ENCODE results near the gene DNAJC17.

DNA sequence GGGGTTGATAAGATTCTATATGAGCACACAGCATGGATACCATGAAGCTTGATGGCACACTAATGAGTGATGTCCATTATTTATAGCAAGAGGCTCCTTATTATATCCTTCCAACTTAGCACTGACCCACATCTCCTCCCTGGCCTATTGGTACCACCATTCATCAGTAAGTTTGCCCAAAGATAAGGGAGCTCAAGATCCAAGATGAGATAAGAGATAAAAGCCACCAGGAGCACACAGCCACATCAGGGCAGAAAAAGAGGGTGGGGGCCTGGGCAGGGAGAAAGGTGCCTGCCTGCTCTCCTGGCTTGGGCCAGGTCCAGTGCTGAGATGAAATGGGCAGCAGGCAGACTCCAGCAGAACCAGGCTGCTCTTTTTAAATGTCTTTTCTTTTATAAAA is 25.6 kb upstream of the DNAJC17 start:
- TF ChIP-seq, protein P1, sequence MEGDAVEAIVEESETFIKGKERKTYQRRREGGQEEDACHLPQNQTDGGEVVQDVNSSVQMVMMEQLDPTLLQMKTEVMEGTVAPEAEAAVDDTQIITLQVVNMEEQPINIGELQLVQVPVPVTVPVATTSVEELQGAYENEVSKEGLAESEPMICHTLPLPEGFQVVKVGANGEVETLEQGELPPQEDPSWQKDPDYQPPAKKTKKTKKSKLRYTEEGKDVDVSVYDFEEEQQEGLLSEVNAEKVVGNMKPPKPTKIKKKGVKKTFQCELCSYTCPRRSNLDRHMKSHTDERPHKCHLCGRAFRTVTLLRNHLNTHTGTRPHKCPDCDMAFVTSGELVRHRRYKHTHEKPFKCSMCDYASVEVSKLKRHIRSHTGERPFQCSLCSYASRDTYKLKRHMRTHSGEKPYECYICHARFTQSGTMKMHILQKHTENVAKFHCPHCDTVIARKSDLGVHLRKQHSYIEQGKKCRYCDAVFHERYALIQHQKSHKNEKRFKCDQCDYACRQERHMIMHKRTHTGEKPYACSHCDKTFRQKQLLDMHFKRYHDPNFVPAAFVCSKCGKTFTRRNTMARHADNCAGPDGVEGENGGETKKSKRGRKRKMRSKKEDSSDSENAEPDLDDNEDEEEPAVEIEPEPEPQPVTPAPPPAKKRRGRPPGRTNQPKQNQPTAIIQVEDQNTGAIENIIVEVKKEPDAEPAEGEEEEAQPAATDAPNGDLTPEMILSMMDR (IDR thresholded peaks at IDR 0.05), result no peak
- no peak for TF ChIP-seq EZH2 (IDR thresholded peaks at IDR 0.05; ENCODE audit: borderline replicate concordance, insufficient read depth, low read depth, low read length, poor library complexity, severe bottlenecking)
